ENCODE measurements around the gene NRG3. TPM values are rescaled to one million over a fixed set of nuclear protein-coding genes. Genes with fewer than 3 reads are reported as not detected.

Gene NRG3
- total RNA-seq, 4 donors from 2014 or later = under 0.01 to 0.65 (median 0.17) TPM

DNA sequence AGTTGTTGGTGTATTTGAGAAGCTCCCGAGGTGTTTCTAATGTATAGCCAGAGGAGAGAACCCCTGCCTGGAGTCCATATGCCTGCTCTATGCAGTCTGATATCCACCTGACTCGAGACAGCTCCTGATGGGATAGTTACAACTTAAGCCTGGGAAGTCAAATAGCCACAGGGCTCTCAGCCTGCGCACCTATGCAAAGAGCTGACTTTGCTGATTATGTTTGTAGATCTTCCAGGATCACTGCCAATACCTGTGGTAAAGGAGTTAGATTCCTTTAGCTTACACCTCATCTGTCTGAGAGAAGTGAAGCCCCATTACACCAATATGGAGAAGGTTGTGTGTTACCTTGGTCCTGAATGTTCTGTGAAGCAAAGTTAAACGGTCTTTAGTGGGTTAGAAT, 1063.3 kb downstream of the NRG3 start:
- DNase-seq (ENCODE audit: extremely low spot score) = no peak
- no peak overlapping the region for H3K27ac ChIP-seq (replicated peaks in 1 of 4)
- H3K4me1 ChIP-seq = no peaks in the 10 kb centered on the region
- TF ChIP-seq EP300 (IDR thresholded peaks at IDR 0.05) = no peak
- no peak for TF ChIP-seq POLR2AphosphoS5 (IDR thresholded peaks at IDR 0.05)
- no peak for TF ChIP-seq POLR2A (IDR thresholded peaks at IDR 0.05; ENCODE audit: low read depth)
- TF ChIP-seq, protein P1, sequence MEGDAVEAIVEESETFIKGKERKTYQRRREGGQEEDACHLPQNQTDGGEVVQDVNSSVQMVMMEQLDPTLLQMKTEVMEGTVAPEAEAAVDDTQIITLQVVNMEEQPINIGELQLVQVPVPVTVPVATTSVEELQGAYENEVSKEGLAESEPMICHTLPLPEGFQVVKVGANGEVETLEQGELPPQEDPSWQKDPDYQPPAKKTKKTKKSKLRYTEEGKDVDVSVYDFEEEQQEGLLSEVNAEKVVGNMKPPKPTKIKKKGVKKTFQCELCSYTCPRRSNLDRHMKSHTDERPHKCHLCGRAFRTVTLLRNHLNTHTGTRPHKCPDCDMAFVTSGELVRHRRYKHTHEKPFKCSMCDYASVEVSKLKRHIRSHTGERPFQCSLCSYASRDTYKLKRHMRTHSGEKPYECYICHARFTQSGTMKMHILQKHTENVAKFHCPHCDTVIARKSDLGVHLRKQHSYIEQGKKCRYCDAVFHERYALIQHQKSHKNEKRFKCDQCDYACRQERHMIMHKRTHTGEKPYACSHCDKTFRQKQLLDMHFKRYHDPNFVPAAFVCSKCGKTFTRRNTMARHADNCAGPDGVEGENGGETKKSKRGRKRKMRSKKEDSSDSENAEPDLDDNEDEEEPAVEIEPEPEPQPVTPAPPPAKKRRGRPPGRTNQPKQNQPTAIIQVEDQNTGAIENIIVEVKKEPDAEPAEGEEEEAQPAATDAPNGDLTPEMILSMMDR (IDR thresholded peaks at IDR 0.05) = no peak
- no peaks in the 10 kb centered on the region for H3K36me3 ChIP-seq
- intact Hi-C loops (cut with DNase I) = no loop called here
- no peaks in the 10 kb centered on the region for H3K9me3 ChIP-seq
- no peak overlapping the region for H3K4me3 ChIP-seq
- 89% methylated on average over 4 of the region's 4 CpGs for WGBS
- peaks cover 0 to 6% (median 0%) of the 10 kb centered on the region in 4 donors for H3K27me3 ChIP-seq

DNA sequence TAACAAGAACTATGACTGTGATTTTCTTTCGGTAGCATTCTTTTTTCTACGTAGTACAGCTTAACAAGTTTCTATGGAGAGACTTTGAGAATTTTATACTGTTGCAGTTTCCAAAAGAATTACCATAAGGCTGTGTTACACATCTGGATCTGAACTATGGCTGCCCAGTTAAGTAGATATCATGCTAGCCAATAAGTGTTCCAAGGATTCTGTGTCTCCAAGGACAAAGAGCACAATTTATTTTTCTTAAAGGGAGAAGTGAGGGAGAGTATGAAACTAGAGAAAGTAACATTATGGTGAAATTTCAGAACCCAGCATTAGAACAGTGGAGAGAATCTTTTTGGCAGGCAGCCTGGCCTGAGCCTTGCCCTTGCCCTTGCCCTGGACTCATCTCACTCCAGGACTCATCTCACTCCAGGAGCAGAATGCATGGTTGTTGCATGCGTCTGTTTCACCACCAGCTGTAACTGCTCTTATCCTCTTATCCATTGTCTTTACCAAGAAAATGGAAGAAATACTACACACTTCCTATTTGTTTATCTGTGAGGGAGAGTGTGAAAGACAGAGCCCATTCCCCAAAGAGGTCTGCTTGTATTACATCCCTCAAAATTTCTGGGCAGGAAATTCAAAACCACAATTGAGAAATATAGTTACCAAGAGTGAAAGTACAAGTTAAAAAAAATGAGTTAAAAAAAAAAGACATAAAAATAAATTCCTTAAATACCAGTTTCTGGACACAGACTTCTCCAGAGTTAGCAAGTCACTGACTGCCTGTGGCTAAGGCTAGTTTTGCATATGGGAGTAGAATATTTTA, 1067.5 kb downstream of the NRG3 start:
- TF ChIP-seq, protein P1 (IDR thresholded peaks at IDR 0.05) = no peak
- TF ChIP-seq POLR2AphosphoS5 (IDR thresholded peaks at IDR 0.05) = no peak
- Histone ChIP-seq H3K36me3 (no peaks in the 10 kb centered on the region), H3K9me3 (peaks cover 0 to 10% (median 4%) of the 10 kb centered on the region in 4 donors), H3K27ac (replicated peaks in 1 of 4) (no peak overlapping the region), H3K4me3 (no peak overlapping the region), H3K27me3 (peaks cover 0 to 6% (median 0%) of the 10 kb centered on the region in 4 donors), H3K4me1 (no peaks in the 10 kb centered on the region)
- intact Hi-C loops (cut with DNase I) = no loop called here
- DNase-seq (ENCODE audit: extremely low spot score) = no peak
- 52% methylated on average over 3 of the region's 3 CpGs for WGBS

DNA sequence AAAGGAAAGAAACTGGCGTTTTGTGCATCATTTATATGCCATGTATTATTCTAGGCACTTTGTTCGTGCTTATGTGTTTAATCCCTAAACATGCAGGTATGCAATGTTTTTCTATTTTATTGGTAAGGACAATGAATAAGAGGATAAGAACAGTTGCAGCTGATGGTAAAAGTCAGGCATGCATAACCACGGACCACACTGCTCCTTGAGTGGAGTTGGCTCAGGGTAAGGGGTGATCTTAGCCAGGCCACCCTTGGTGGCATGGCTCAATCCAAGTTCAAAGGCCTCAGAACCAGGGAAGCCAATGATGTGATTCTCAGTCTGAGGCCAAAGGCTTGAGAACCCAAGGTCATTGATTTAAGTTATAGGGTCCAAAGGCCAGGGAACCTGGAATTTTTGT, 1068.1 kb downstream of the NRG3 start:
- TF ChIP-seq POLR2AphosphoS5 (IDR thresholded peaks at IDR 0.05) (no peak), POLR2A (IDR thresholded peaks at IDR 0.05; ENCODE audit: low read depth) (no peak), EP300 (IDR thresholded peaks at IDR 0.05) (no peak)
- TF ChIP-seq, protein P1 (IDR thresholded peaks at IDR 0.05) = no peak
- H3K9me3 ChIP-seq = peaks cover 0 to 10% (median 4%) of the 10 kb centered on the region in 4 donors
- 48% methylated on average over 3 of the region's 3 CpGs for WGBS
- no peak for DNase-seq (ENCODE audit: extremely low spot score)
- H3K4me3 ChIP-seq = no peak overlapping the region
- peaks cover 0 to 6% (median 0%) of the 10 kb centered on the region in 4 donors for H3K27me3 ChIP-seq
- no peak overlapping the region for H3K27ac ChIP-seq (replicated peaks in 1 of 4)
- H3K36me3 ChIP-seq = no peaks in the 10 kb centered on the region
- intact Hi-C loops (cut with DNase I) = no loop called here
- no peaks in the 10 kb centered on the region for H3K4me1 ChIP-seq

DNA sequence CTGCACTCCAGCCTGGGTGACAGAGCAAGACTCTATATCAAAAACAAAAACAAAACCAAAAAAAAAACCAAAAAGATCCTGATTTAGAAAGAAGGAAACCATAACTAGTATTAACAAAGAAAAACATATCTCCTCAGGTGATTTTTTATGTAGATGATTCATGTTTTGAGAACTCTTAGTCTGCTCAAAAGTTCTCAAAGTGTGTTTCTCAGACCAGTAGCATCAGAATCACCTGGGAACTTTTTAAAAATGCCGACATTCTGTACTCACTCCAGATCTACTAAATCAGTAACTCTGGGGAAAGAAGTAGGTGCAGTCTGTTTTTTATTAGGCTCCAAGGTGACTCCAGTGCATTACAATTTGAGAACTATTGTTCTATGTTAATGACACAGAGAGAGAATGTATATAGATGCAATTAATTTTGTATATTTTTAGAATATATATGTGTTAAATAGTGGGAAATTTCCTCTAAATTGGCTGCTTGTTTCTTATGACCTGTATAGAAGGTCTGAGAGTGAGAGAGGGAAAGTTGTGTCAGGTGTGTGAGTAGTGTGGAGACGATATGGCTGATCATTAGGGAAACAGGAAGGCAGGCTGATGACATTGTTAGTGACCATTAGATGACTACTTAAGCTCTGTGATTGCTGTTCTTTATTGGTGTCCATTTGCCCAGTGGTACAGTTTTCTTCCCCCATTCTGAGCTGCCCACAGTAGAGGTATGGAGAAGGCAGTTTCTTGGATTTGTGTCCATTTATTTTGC, 1075.0 kb downstream of the NRG3 start:
- 80% methylated on average over 2 of the region's 2 CpGs for WGBS
- no peak overlapping the region for H3K4me3 ChIP-seq
- no peaks in the 10 kb centered on the region for H3K27me3 ChIP-seq
- H3K9me3 ChIP-seq = peaks cover 0 to 17% (median 7%) of the 10 kb centered on the region in 4 donors
- TF ChIP-seq POLR2A (IDR thresholded peaks at IDR 0.05; ENCODE audit: low read depth) (no peak), EP300 (IDR thresholded peaks at IDR 0.05) (no peak), POLR2AphosphoS5 (IDR thresholded peaks at IDR 0.05) (no peak)
- TF ChIP-seq, protein P1 (IDR thresholded peaks at IDR 0.05) = no peak
- no peak for DNase-seq (ENCODE audit: extremely low spot score)
- no peaks in the 10 kb centered on the region for H3K4me1 ChIP-seq
- no peaks in the 10 kb centered on the region for H3K36me3 ChIP-seq
- H3K27ac ChIP-seq (replicated peaks in 1 of 4) = no peak overlapping the region
- intact Hi-C loops (cut with DNase I) = no loop called here

All from esophagus muscularis mucosa (tissue), 4 donors.